NCI-H1694 treated with DMSO at 0.1 percent for 48 hours (cell line): ENCODE measurements around the gene LTB4R2.

Experiments used
- DNase-seq: peaks from one replicate; lab custom pipeline; 2025; lab: John Stamatoyannopoulos, UW

Gene LTB4R2

DNA sequence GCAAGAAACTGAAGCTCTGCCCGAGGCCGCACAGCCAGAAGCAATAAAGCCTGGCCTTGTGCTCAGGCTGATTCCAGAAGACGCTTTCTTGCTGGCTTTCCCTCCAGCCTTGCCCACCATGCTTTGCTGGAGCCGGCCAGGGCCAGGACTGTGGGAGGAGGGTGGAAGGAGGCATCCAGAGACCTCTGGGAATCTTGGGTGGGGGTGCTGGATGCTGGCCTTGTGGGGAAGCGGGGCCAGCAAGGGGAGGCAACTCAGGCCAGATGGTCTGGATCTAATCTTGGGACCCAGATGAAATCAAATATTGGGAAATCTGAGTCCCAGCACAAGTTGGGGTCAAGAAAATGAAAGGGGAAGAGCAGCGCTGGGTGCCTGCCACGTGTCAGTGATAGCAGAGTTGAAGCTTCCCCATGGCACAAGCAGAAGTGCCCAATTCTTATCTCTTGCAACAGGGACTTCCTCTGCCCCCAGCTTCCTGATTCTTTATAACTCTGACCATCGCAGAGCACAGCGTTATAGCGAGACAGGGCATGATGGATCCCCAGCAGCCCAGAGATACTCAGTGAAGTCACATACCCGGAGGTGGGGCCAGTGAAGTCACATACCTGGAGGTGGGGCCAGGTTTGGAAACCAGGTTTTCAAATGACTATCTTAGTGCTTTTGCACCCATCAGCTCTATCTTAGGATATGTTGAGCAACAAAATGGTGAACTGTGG, 32.2 kb upstream of the LTB4R2 start:
- DNase-seq: no peak

DNA sequence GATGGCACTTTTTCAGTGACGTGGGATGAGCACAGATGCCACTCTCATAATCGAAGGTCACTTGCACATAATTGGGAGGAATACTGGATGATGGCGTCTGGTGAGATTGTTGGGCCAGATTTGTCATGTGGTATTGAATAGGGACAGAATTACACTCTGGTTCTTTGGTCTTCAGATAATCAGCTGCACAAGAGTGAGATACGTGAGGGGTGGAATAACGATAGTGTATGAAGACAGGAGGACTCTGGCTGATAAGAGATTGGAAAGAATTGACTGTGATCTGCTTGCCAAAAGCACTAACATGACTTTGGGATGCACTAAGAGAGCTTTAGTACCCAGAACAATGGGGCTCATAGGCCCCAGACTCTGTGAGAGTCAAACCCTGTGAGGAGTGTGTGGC, 31.5 kb upstream of the LTB4R2 start:
- DNase-seq: no peak

DNA sequence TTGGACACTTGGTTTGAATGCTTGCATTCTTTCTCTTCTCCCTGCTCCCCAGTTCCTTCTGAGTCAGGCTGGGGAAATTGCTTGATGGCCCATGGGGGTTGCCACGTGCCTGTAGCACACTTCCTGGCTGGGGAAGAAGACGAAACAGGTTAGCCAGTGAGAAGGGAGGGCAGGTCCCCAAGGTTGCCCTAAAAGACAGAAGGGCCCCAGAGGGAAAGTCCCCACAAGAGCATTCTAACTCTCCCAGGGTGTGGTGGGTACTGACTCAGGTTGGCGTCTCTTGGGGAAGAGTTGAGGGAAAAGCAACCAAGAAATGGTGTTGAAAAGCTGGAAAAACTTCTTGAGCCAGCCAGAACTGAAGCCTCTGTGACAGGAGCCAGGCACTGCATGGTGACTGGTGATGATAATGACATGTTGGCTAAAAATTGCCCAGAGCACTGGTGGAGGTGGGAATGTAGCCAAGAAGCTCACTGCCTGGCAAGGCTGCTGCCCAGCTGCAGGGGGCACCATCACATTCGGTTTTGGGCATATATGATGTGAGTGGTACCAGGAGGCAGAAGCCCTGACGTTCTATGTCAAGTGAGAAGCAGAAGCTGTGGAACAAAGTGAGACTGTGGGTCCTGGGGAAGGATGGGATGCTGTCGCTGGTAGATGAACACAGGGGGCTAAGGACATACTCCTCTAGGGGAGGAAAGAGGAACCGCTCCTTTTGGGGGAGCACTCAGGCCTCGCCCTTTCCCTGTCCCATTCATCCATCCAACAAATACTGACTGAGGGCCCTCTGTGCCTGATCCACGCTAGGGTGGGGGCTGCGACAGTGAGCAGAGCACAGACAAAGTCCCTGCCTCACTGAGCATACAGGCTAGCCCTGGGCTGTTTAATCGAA, 30.4 kb upstream of the LTB4R2 start:
- DNase-seq: peak; percentile 61

DNA sequence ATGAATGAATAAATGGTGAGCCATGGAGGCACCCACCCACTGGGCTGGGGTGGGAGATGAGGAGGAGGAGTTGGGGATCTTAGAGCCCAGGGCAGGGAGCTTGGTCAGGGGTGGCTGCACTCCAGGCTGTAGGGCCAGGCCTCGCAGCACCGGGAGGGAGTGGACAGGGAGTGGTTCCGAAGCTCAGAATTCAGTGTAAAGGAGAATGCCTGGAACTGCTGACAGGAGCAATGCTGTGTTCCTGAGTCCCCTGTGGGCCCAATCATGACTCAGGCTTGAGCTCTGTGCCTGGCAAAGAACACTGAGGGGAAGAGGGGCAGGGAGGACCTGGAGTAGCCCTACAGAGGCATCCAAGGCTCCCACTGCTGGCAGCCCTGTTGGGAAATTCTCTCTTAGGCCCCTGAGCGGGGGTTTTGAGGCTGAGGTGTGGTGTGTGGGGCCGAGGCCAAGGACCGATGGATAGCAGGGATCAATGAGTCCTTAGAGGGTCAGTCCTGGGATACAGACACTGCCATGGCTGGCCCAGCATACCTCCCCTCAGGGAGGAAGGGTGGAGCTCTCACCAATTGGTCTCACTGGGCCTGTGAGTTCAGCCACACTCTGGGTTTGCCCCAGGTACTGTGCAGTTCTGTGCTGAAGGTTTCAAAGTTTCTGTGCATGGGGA, 29.0 kb upstream of the LTB4R2 start:
- DNase-seq: no peak

DNA sequence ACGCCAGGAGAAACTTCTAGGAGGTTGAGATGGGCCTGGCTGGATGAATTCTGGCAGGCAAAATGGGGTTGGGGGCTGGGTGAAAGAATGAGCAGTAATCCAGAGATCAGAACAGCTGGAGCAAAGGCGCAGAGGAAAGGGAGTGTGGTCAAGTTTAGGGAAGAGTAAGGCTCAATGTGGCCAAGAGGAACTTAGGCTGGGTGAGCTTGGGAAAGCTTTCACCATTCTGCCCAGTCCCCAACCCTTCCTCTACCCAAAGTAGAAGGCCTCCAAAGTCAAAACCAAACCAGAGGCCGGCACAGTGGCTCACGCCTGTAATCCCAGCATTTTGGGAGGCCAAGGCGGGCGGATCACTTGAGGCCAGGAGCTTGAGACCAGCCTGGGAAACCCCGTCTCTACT, 28.3 kb upstream of the LTB4R2 start:
- no peak for DNase-seq

DNA sequence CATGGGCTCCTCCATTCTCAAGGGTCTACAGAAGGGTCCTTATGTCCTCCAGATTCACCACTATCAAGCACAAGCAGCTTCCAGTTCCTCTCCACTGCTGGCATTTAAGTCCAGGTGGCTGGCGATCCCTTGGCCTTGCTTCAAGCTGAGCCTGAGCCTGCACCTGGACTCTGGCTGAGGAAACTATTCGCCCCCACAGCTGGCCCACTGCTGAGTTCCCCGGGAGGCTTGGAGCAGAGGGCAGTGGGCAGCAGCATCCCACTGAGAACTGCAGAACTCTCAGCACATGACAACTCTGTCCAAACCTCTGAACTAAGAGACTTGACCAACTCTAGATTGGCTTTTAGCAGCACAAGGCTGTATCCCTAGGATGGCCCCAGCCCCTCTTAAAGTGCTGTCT, 27.2 kb upstream of the LTB4R2 start:
- no peak for DNase-seq

DNA sequence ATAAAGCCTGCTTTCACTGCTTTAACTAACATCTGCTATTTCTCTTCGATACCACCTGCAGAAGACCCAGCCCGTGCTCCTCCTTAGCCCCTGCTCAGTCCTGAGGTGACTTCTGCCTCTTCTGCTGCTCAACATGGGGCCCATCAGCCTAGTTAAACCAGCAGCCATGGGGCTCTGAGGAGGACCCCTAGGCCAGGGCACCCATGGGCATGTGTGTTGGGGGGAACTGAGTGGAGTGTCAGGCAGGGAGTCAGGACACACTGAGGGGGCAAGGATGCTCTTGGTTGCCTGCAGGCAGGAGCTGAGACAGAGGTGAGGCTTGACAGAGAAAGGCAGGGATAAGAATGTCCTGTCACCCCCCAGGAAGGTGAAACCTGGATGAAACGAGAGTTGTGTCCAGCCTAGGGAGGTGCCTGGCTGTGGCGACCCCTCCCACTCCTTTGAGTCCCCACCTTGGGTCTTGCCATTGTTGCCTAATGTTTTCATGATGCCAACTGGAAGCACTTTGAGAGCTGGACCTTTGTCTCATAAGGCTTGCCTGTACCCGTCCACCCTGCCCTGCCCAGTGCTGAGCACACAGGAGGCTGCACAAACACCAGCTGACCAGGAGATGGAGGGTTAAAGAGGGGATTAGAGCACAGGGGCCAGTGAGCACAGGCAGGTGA, 26.0 kb upstream of the LTB4R2 start:
- no peak for DNase-seq

DNA sequence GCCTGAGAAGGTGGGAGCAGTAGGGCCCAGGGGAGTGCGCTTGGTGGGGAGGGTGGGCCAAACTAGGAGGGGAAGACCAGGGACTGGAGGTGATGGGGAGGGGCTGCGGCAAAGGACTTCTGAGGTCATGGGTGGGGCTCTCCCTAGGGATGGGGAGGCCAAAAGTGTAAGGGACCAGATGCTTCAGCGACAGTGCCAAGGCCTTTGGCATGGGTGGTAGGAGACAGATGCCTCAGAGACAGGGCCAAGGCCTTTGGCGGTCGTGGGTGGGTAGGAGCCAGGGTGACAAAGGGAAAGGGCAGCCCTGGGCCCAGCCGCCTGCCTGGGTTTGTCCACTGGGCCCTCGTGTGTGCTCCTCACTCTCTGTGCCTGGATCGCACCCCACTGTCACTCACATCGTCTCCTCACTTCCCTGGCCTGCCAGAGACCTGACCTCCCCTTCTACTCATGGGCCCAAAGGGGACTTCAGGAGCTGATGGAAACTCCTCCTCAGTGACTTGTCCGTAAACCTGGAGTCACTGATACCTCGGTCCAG, 25.4 kb upstream of the LTB4R2 start:
- peak; percentile 25 for DNase-seq

DNA sequence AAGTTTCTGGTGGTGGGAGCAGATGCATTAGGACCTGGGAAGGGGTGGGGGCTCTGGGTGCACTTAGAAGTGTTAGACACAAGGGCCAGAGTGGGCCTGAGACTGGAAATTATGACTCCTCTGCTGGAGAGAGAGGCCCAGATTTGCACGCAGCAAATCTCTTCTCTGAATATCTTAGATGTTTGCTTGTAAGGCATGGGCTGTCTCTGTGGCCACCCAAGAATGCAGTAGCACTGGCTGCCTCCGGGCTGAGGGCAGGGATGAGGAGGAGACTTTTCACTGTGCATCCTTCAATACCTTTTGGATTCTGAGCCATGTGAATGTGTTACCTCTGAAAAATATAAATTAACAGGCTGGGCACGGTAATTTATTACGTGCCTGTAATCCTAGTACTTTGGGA, 24.6 kb upstream of the LTB4R2 start:
- DNase-seq: no peak

DNA sequence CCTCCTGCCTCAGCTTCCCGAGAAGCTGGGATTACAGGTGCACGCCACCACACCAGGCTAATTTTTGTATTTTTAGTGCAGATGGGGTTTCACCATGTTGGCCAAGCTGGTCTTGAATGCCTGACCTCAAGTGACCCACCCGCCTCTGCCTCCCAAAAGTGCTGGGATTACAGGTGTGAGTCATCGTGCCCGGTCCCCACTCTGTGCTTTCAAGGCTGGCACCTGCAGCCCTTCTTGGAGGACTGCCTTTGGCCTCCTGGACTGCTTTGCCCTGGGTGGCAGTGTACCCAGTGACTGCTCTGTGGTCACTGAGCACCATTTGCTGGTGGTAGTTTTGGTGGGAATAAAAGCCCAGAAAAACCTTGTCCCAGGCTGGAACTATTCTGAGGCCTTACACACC, 22.9 kb upstream of the LTB4R2 start:
- no peak for DNase-seq

DNA sequence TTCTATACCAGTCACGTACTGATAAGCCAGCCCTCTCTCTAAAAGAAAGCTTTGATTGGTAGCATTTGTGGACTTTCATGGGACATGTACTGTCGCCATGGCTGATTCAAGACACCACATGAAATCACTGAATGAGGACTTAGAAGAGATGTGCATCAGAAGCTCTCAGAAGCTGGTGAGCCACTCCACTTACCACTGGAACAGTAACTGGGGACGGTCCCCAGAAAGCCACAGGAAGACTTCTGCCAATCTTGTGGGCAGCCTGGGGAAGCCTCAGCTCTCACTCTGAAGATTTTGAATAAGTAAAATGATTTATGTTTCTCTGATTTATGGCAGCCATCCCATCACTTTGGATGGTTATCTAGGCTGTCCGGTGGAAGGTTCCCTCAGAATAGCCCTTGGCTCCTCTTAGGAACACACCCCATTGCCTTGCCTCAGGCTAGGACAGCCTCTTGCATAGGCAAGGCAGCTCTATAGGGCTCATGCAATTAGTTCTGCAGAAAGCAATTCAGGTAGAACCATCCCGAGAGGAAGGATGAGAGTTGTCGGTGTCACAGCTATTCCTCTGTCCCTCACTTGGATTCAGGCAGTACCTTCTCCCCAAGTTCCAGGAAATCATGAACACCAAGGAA, 20.2 kb upstream of the LTB4R2 start:
- DNase-seq: no peak

DNA sequence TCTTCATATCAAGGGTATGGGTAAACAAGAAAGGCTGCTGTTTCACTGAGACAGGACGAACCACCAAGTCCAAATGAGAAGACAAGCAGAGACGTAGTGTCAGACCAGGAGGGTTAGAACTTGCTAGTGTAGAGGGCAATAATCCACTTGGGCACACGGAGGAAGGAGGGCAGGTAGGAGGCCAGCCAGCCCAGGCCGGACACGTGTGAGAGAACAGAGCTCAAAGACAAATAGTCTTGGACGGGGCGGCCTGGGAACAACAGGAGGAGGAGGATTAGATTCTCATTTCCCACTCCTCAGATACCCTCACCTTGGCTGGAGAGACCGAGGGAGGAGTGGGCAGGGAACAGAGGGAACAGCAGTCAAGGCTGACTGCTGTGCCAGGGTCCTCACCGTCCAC, 19.2 kb upstream of the LTB4R2 start:
- no peak for DNase-seq

DNA sequence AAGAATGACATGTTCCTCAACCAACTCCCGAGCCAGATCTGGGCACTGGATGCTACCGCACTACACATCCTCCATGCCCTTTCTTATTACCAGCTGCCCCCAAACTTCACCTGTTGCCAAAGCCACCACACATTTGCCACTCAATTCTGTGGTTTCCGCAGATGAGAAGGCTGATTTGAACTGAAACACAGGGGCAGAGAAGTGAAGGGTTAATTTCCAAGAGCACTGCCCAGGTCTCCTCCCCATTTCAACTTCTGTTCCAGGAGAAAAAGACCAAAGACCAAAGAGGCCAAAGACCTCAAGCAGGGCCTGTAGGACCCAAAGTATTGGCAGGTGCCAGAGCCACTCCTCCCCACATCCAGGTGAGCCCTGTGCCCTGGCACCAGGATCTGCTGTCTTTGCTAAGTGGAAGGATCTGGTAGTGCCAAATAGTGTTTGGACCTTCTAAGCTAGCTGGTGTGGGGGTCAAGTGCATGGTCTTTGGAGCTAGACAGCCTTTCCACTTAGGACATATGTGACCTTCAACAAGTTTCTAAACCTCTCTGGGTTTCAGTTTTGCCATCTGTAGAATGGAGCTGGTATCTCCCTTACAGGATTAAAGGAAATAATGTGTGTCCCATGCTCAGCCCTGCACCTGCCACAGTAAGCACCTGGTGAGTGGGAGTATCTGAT, 18.4 kb upstream of the LTB4R2 start:
- no peak for DNase-seq

DNA sequence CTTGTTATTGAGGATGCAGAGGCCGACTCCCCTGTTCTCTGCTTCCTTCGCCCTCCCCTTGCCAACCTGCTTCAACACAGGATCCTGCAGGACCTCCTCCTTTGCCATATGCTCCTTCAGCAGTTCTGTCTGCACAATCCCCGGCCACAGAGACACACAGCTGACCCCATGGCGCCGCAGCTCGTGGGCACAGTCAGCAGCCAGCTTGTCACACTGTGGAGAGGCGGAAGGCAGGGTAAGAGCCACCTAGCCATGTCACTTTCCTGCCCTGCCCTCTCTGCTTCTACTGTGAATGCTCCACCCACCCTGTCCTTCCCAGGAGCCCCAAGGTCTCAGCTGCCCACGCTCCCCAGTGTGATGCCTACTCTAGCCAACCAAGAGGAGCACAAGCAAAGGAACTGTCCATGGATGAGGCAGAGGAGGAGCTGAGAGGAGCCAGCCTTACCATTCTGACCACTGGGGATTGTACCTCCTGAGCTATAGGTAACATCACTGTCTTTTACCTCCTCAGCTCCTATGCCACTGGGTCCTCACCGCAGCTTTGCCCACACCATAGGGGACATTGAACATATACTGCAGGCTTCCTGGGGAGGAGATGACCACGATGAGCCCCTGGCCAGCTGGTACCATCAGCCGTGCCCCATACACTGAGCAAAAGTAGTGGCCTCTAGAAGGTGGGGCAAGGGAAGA, 17.7 kb upstream of the LTB4R2 start:
- DNase-seq: no peak

DNA sequence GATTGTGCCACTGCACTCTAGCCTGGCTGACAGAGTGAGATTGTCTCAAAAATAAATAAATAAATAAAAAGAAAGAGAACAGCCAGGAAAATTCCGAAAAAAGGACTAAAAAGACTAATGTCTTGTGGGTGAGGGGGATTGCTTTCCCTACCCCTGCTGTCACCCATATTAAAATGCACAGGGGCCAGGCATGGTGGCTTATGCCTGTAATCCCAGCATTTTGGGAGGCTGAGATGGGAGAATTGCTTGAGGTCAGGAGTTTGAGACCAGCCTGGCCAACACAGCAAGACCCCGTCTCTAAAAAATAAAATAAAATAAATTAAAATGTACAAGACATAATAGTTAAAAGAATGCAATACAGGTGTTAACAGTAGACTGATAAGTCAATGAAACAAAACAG, 16.4 kb upstream of the LTB4R2 start:
- no peak for DNase-seq

DNA sequence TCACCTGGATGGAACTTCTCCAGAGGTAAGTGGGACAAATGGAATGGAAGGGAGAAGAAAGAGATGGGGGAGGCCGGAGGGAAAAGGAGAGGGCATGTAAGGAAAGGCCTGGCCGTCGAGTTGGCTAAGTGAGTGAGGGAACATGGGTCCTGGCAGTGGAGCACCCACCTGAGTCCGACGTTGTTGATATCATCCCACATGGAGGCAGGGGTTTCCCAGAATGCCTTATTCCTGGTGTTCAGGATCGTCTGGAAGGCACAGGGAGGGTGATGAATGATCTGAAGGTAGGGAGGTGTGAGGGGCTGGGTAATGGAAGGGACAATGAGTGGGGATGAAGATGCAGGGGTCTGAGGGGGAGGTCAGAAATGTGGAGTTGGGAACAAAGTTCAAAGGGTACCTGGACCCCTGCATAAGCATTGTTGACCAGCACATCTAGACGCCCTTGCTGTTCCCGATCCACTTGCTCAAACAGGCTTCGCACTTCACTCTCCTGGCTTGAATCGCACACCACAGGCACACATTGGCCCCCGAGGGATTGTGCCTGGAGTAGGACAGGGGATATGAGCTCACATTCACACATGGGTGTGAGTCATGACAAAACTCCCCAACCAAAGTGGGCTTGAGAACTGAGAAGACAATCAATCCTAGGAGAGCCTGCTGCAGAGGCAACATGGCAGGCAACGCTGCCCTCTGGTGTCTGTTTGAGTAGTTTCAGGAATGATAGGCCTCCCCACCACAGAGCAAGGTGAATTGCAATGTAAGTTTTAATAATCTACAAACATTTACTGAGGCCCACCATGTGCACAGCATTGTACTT, 13.4 kb upstream of the LTB4R2 start:
- DNase-seq: peak; percentile 82

DNA sequence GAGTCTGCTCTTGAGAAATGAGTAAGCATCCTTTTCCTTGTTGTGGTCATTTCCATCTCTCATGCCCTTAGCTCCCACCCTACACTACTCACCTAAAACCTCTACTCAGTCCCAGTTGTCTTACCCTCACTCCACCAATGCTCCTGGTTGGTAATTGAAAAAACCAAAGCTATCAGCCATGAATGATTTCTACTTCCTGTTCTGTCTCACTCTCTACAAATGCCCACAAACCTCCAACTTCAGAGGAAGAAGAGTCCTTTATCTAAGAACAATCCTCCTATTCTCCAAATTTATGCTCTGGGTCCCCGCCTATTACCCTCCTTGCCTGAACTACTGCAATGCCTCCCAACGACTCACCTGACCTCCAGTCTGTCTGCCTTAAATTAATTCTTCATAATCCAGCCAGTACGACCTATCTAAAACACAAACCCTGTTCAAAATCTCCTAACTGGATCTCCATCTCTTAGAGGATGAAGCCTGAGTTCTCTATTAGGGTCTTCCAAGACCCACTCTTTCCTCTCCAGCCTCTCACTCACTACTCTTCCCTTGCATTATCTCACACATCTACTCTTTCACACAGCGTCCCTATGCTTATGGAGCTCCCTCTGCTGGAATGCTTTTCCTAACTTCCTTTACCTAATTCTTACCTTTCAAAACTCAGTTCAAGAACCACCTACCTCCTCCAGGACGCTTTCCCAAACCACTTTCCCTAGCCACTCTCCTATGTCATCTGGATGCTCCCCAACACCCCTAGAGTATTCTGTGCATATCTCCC, 12.6 kb upstream of the LTB4R2 start:
- peak; percentile 70 for DNase-seq

DNA sequence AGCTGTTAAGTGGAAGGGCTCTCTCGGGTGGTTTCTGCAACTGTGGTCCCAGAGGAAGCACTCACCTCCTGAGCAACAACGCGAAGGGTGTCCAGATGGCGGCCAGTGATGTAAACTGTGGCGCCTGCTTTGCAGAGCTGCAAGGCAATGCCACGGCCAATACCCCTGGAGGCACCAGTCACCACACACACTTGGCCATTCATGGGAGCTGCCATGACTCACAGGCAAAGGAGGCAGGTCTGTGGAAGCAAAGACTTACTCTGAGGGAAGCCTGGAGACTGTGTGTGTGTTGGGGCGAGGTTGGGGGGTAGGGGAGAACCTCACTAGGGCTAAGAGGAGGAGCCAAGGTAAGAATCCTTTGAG, 11.1 kb upstream of the LTB4R2 start:
- no peak for DNase-seq
